Muscle layer of colon (tissue), 2 donors: ENCODE data around the gene TNPO3.

Source experiments
- H3K27ac ChIP-seq: one replicate; pipeline ENCODE4 v1.7.0; 2013; ENCODE audit warnings: low read depth, mild to moderate bottlenecking, low read length, moderate library complexity
- H3K27me3 ChIP-seq, 2 donors: one replicate each; pipeline ENCODE4 v1.7.0; 2013; ENCODE audit warnings: low read length in 2 of 2, mild to moderate bottlenecking in 2 of 2; ENCODE audit not compliant: insufficient read depth in 2 of 2, control insufficient read depth in 1 of 2
- H3K36me3 ChIP-seq: one replicate; pipeline ENCODE4 v1.7.0; 2013; ENCODE audit warnings: mild to moderate bottlenecking, low read length; ENCODE audit not compliant: insufficient read depth
- H3K4me1 ChIP-seq: one replicate; pipeline ENCODE4 v1.7.0; 2013; ENCODE audit warnings: mild to moderate bottlenecking, low read length; ENCODE audit not compliant: insufficient read depth
- H3K4me3 ChIP-seq, 2 donors: one replicate each; pipeline ENCODE4 v1.7.0; 2013; ENCODE audit warnings: low read length in 2 of 2, low read depth in 1 of 2, mild to moderate bottlenecking in 1 of 2, moderate library complexity in 1 of 2
- H3K9ac ChIP-seq: one replicate; pipeline ENCODE4 v1.7.0; 2013; ENCODE audit warnings: low read length
- H3K9me3 ChIP-seq: one replicate; pipeline ENCODE4 v1.7.0; 2013; ENCODE audit warnings: mild to moderate bottlenecking, low read length
- donor health status: abdominal sarcoma.
- donor health status: Adenocarcinoma of cecum.

The TNPO3 gene

DNA sequence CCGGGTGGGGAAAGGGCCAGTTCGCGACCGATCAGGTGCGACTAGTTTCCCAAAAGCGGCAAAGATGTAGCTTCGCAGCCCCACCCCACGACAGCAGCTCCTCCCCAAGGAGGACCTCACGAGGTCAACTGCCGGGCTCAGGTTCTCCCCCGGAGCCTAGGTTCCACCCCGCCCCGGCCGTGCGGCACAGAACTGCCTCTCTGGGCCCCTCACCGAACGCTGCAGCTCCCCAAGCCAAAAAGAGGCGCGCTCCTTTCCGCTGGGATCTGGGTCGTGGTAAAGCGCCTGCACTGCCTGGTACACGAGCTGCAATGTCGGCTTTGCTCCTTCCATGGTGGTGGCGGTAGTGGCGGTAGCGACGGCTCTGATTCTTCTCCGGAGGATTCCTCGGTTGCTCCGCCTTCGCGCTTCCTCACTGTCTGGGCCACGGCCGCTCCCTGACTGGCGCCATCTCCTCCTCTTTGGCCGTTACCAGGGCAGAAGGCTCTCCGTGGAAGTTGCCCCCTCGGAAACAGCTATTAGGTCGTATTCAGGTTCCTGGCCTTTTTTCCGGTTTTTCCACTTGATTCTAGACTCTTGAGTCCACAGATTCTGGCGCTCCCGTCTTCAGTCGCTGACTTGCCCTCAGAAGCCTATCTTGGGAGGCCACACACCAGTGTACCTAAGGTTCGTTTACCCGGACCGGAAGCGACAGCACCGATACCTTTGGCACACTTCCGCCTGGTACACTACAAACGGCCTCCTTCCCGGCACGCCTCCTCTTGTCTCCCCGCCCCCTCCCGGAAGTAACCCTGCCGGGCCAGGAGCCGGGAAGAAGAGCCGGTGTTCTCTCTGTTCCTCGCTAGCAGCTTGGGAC is at the start of gene TNPO3:
Gene TNPO3, minus strand, starts transcription at position 674 of the 856 bp plus-strand sequence. Its CDS starts 341 bp downstream, at position 333.
- H3K9me3 ChIP-seq = no peaks in the 10 kb centered on the region
- H3K4me3 ChIP-seq = peak within 1 kb of the TSS; percentile 31 to 89
- H3K4me1 ChIP-seq = peaks cover 19% of the 10 kb centered on the region
- no peaks in the 10 kb centered on the region for H3K27me3 ChIP-seq
- peak within 1 kb of the TSS; percentile 92 for H3K9ac ChIP-seq
- H3K27ac ChIP-seq = peak within 1 kb of the TSS; percentile 80
- H3K36me3 ChIP-seq = no peaks in the 10 kb centered on the region

GRCh38 chr7:129103561-129104324 is 48.8 kb upstream of the TNPO3 start:
- Histone ChIP-seq H3K4me1 (no peaks in the 10 kb centered on the region), H3K36me3 (no peaks in the 10 kb centered on the region), H3K4me3 (no peak overlapping the region), H3K9ac (no peak overlapping the region), H3K27me3 (no peaks in the 10 kb centered on the region), H3K9me3 (no peaks in the 10 kb centered on the region), H3K27ac (no peak overlapping the region)

- Histone ChIP-seq H3K4me1 (no peaks in the 10 kb centered on the region), H3K9me3 (no peaks in the 10 kb centered on the region), H3K27me3 (no peaks in the 10 kb centered on the region), H3K36me3 (no peaks in the 10 kb centered on the region), H3K4me3 (no peak overlapping the region), H3K9ac (no peak overlapping the region), H3K27ac (no peak overlapping the region)
Measured at GRCh38 chr7:129101746-129102145, 46.8 kb upstream of the TNPO3 start.

DNA sequence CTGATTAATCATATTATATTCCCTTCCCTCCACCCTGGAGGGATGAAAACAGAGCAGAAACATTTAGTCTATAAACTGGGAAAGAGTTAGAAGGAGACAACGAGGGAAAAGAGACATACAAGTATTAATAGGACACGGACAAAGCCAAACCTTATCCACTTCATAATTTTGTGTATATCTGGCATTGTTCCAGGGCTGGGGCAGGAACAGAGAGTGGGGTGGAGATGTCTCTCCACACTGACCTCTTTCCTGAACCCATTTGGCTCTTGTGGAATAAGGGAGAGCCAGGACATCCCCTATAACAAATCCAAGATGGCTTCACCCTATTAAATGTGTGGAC is 45.9 kb upstream of the TNPO3 start:
- Histone ChIP-seq H3K36me3 (no peaks in the 10 kb centered on the region), H3K9ac (no peak overlapping the region), H3K4me3 (no peak overlapping the region), H3K9me3 (no peaks in the 10 kb centered on the region), H3K27me3 (no peaks in the 10 kb centered on the region), H3K27ac (no peak overlapping the region), H3K4me1 (no peaks in the 10 kb centered on the region)

- no peak overlapping the region for H3K4me3 ChIP-seq
- no peak overlapping the region for H3K27ac ChIP-seq
- H3K4me1 ChIP-seq = no peaks in the 10 kb centered on the region
- H3K36me3 ChIP-seq = no peaks in the 10 kb centered on the region
- H3K9ac ChIP-seq = no peak overlapping the region
- H3K9me3 ChIP-seq = no peaks in the 10 kb centered on the region
- H3K27me3 ChIP-seq = no peaks in the 10 kb centered on the region
Measured at GRCh38 chr7:129098409-129099084, 43.6 kb upstream of the TNPO3 start.

- Histone ChIP-seq H3K4me1 (no peaks in the 10 kb centered on the region), H3K9ac (no peak overlapping the region), H3K27me3 (no peaks in the 10 kb centered on the region), H3K4me3 (no peak overlapping the region), H3K27ac (no peak overlapping the region), H3K9me3 (no peaks in the 10 kb centered on the region), H3K36me3 (no peaks in the 10 kb centered on the region)
Measured at GRCh38 chr7:129095258-129095657, 40.3 kb upstream of the TNPO3 start.

DNA sequence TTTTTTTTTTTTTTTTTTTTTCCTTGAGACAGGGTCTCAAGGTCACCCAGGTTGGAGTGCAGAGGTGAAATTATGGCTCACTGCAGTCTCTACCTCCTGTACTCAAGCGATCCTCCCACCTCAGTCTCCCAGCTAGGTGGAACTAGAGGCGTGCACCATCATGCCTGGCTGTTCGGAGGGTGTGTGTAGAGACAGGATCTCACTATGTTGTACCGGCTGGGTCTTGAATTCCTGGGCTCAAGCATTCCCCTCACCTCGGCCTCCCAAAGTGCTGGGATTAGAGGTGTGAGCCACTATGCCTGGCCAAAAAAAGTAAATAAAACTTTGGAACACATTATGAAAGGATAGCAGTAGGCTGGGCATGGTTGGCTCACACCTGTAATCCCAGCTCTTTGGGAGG is 39.6 kb upstream of the TNPO3 start:
- H3K4me1 ChIP-seq = no peaks in the 10 kb centered on the region
- H3K9me3 ChIP-seq = no peaks in the 10 kb centered on the region
- H3K27ac ChIP-seq = no peak overlapping the region
- no peaks in the 10 kb centered on the region for H3K27me3 ChIP-seq
- H3K36me3 ChIP-seq = no peaks in the 10 kb centered on the region
- H3K9ac ChIP-seq = no peak overlapping the region
- H3K4me3 ChIP-seq = no peak overlapping the region

DNA sequence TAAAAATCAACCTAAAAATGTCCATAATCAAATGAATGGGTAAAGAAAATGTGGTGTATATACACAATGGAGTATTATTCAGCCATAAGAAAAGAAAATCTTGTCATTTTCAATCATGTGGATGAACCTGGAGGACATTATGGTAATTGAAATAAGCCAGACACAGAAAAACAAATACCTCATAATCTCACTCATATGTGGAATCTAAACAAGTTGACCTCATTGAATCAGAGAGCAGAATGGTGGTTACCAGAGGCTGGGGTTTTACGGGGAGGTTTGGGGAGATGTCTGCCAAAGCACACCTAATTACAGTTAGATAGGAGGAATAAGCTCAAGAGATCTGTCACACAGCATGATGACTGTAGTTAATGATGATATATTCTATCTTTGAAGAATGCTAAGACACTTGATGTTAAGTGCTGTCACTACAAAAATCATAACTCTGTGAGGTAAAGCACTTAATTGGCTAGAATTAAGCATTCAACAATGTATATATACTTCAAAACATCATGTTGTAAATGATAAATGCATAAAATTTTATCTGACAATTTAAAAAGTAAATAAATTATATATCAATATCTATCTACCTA is 39.1 kb upstream of the TNPO3 start:
- no peak overlapping the region for H3K27ac ChIP-seq
- no peak overlapping the region for H3K9ac ChIP-seq
- H3K36me3 ChIP-seq = no peaks in the 10 kb centered on the region
- H3K9me3 ChIP-seq = no peaks in the 10 kb centered on the region
- H3K27me3 ChIP-seq = no peaks in the 10 kb centered on the region
- H3K4me1 ChIP-seq = no peaks in the 10 kb centered on the region
- no peak overlapping the region for H3K4me3 ChIP-seq

DNA sequence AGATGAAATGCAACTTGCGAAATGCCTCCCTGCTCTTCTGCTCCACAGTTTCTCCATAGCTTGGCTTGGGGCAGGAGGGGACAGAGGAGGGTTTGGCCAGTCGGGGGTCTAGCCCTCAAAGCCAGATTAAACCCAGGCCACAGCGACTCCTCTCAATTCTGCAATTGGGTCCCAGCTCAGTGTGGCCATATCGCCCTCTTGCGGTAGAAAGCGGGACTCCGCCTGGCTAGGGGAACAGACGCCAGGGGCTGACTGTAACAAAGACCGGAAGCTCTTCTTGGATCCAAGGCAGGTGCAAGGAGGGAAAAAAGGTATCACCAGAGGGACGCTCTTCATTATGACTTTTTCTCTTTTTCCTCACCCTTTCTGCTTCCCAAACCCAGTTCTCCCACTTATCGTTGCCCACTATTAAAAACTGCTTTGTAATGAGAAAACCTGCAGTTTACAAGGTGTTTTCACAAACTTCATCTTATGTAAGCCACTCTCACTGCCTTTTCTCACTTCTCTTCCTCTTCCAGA is 36.6 kb upstream of the TNPO3 start:
- Histone ChIP-seq H3K4me1 (no peaks in the 10 kb centered on the region), H3K9me3 (no peaks in the 10 kb centered on the region), H3K9ac (no peak overlapping the region), H3K36me3 (no peaks in the 10 kb centered on the region), H3K27ac (no peak overlapping the region), H3K27me3 (no peaks in the 10 kb centered on the region), H3K4me3 (no peak overlapping the region)

DNA sequence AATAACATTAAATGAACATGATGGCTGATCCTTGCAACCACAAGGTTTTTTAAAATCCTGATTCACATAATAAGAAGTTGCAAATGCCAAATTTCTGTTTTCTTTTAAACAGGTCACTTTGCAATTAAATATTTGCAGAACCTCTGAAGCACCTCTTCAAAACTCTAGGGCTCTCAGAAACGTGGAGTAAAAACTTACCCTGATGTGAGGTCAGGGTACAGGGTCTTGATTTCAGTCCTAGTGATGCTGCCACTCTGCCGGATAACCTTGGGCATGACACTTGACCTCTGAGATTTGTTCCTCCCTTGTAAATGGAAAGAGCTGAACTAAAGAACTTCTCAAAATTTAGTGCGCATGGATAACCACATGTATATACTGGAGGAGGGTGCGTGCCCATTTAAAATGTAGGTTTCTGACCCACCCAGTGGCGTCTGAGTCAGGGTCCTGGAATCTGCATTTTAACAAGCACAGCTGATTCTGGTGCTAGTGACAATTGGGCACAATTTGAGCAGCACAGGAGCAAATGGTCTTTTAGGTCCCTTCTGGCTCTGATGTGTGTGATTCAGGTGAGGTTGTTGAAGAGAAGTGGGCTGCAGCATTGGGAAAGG is 35.5 kb upstream of the TNPO3 start:
- H3K9ac ChIP-seq = no peak overlapping the region
- H3K36me3 ChIP-seq = no peaks in the 10 kb centered on the region
- no peak overlapping the region for H3K4me3 ChIP-seq
- H3K27ac ChIP-seq = no peak overlapping the region
- H3K27me3 ChIP-seq = no peaks in the 10 kb centered on the region
- no peaks in the 10 kb centered on the region for H3K9me3 ChIP-seq
- no peaks in the 10 kb centered on the region for H3K4me1 ChIP-seq
